ENCODE data around the gene AKT2.

GRCh38 chr19:40282920-40283319 is 2.2 kb downstream of the AKT2 start:
- TF ChIP-seq ZNF274 (IDR thresholded peaks at IDR 0.05; ENCODE audit: low read depth, low read length) (no peak), POLR2A (IDR thresholded peaks at IDR 0.05; ENCODE audit: borderline replicate concordance, extremely low read depth, insufficient read depth, insufficient read length) (no peak), JUND (IDR thresholded peaks at IDR 0.05) (no peak), ZFX (IDR thresholded peaks at IDR 0.05) (no peak), SIN3A (IDR thresholded peaks at IDR 0.05; ENCODE audit: low read depth) (no peak), CBX3 (IDR thresholded peaks at IDR 0.05; ENCODE audit: low read depth) (no peak), EZH2 (IDR thresholded peaks at IDR 0.05) (no peak), TCF7L2 (IDR thresholded peaks at IDR 0.05; ENCODE audit: borderline replicate concordance, extremely low read depth, insufficient read depth, insufficient read length) (no peak)
- TF ChIP-seq, protein P1, sequence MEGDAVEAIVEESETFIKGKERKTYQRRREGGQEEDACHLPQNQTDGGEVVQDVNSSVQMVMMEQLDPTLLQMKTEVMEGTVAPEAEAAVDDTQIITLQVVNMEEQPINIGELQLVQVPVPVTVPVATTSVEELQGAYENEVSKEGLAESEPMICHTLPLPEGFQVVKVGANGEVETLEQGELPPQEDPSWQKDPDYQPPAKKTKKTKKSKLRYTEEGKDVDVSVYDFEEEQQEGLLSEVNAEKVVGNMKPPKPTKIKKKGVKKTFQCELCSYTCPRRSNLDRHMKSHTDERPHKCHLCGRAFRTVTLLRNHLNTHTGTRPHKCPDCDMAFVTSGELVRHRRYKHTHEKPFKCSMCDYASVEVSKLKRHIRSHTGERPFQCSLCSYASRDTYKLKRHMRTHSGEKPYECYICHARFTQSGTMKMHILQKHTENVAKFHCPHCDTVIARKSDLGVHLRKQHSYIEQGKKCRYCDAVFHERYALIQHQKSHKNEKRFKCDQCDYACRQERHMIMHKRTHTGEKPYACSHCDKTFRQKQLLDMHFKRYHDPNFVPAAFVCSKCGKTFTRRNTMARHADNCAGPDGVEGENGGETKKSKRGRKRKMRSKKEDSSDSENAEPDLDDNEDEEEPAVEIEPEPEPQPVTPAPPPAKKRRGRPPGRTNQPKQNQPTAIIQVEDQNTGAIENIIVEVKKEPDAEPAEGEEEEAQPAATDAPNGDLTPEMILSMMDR (IDR thresholded peaks at IDR 0.05 in 2 of 3, conservative IDR thresholded peaks at IDR 0.05 in 1 of 3; ENCODE audit: borderline replicate concordance in 1 of 3, insufficient read depth in 1 of 3, low read depth in 2 of 3, low read length in 2 of 3) = no peak
- TF ChIP-seq, protein P2, sequence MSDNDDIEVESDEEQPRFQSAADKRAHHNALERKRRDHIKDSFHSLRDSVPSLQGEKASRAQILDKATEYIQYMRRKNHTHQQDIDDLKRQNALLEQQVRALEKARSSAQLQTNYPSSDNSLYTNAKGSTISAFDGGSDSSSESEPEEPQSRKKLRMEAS (IDR thresholded peaks at IDR 0.05) = no peak
